22Rv1 (cell line): ENCODE measurements around the gene GATD1.

Source experiments
- ZFX ChIP-seq: fragments of 450-650 bp; IDR thresholded peaks from 2 replicates; pipeline ENCODE4 v1.6.1; 2017; ENCODE audit warnings: antibody characterized with exemption, borderline replicate concordance
- TF ChIP-seq, protein P1 (sequence below): fragments of 450-650 bp; IDR thresholded peaks from 2 replicates; pipeline ENCODE4 v1.5.1; 2017; ENCODE audit warnings: mild to moderate bottlenecking

DNA sequence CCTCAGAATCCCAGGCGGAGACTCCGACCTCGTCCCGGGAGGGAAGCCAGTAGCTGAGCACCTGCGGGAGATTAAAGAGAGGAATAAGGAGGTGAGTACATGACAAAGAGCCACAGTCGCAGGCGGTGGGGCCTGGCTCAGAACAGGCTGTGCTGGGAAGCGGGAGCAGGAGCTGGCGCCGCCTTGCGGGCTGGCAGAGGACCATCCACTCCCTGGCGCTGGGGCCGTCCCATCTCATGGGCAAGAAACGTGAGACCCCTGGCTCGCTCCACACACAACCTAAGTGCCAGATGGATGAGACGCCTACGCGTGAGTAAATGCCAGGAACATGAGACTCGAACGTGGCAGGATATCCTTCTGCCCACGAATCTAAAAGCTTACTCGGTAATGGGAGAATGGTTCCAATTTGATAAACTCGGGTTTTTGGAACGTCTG, 6.3 kb upstream of the GATD1 start:
- TF ChIP-seq, protein P1, sequence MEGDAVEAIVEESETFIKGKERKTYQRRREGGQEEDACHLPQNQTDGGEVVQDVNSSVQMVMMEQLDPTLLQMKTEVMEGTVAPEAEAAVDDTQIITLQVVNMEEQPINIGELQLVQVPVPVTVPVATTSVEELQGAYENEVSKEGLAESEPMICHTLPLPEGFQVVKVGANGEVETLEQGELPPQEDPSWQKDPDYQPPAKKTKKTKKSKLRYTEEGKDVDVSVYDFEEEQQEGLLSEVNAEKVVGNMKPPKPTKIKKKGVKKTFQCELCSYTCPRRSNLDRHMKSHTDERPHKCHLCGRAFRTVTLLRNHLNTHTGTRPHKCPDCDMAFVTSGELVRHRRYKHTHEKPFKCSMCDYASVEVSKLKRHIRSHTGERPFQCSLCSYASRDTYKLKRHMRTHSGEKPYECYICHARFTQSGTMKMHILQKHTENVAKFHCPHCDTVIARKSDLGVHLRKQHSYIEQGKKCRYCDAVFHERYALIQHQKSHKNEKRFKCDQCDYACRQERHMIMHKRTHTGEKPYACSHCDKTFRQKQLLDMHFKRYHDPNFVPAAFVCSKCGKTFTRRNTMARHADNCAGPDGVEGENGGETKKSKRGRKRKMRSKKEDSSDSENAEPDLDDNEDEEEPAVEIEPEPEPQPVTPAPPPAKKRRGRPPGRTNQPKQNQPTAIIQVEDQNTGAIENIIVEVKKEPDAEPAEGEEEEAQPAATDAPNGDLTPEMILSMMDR, result no peak
- no peak for TF ChIP-seq ZFX
